HEK293T (cell line): ENCODE data around the gene NPHP4.

Source experiments
- ARNT ChIP-seq: fragments of 450-650 bp; IDR thresholded peaks from 2 replicates; pipeline ENCODE4 v1.6.1; 2017; ENCODE audit warnings: mild to moderate bottlenecking
- CTBP1 ChIP-seq: fragments of 450-650 bp; IDR thresholded peaks from 2 replicates; pipeline ENCODE4 v1.6.1; 2016; ENCODE audit warnings: borderline replicate concordance
- ELF4 ChIP-seq: fragments of 450-650 bp; IDR thresholded peaks from 2 replicates; pipeline ENCODE4 v1.6.1; 2017; ENCODE audit warnings: antibody characterized with exemption
- FOXA1 ChIP-seq: fragments of 450-650 bp; IDR thresholded peaks from 2 replicates; pipeline ENCODE4 v1.6.1; 2016; ENCODE audit warnings: mild to moderate bottlenecking
- FOXM1 ChIP-seq: fragments of 450-650 bp; IDR thresholded peaks from 2 replicates; pipeline ENCODE4 v1.6.1; 2017; ENCODE audit warnings: mild to moderate bottlenecking, borderline replicate concordance
- NFRKB ChIP-seq: fragments of 450-650 bp; IDR thresholded peaks from 2 replicates; pipeline ENCODE4 v1.6.1; 2016; ENCODE audit warnings: mild to moderate bottlenecking, moderate library complexity
- SUZ12 ChIP-seq: fragments of 450-650 bp; IDR thresholded peaks from 2 replicates; pipeline ENCODE4 v1.6.1; 2016; ENCODE audit warnings: mild to moderate bottlenecking
- ZNF384 ChIP-seq: fragments of 450-650 bp; IDR thresholded peaks from 2 replicates; pipeline ENCODE4 v1.6.1; 2016

DNA sequence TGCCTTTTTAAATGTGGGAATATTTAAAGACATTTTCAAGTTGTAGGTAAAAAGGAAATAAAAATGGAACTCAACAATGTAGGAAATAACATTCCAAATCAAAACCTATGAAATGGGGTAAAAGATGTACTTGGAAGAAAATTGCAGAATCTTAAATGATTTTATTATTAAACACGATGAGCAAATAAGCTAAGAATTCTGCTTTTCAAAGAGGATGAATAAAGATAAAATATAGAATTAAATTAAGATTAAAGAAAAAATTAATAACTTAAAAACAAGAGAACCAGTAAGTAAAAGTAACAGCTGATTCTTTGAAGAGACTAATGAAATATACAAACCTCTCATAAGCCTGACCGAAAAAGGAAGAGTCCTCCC, 74.0 kb downstream of the NPHP4 start:
- TF ChIP-seq ZNF384 = no peak
- TF ChIP-seq ARNT = no peak
- TF ChIP-seq FOXM1 = no peak
- no peak for TF ChIP-seq NFRKB
- no peak for TF ChIP-seq FOXA1
- TF ChIP-seq ELF4 = no peak
- TF ChIP-seq CTBP1 = no peak
- TF ChIP-seq SUZ12 = no peak
